Uterus (tissue), 4 donors: Measurements from ENCODE around the gene CAMSAP2. TPM values are rescaled to one million over a fixed set of nuclear protein-coding genes. Genes with fewer than 3 reads are reported as not detected.

ENCODE experiments used
- DNase-seq, 2 donors: peaks; one replicate each; pipeline ENCODE4 v3.0.0-alpha.2; 2019 to 2020
- H3K27ac ChIP-seq, 2 donors: fragments of 200-600 bp; sonication (generic); 1 replicate in 1 of 2; 2 replicates in 1 of 2; pipeline ENCODE4 v1.5.1; 2016 to 2018
- H3K27me3 ChIP-seq, 2 donors: fragments of 200-600 bp; sonication (generic); one replicate each; pipeline ENCODE4 v1.5.1; 2018 to 2019; ENCODE audit warnings: control low read depth in 1 of 2
- H3K36me3 ChIP-seq, 2 donors: fragments of 200-600 bp; sonication (generic); one replicate each; pipeline ENCODE4 v1.5.1; 2019; ENCODE audit warnings: control low read depth in 1 of 2
- H3K4me1 ChIP-seq, 2 donors: fragments of 200-600 bp; sonication (generic); one replicate each; pipeline ENCODE4 v1.5.1; 2018 to 2019; ENCODE audit warnings: control low read depth in 1 of 2
- H3K4me3 ChIP-seq, 2 donors: fragments of 200-600 bp; sonication (generic); 1 replicate in 1 of 2; 2 replicates in 1 of 2; pipeline ENCODE4 v1.5.1; 2018 to 2019; ENCODE audit warnings: mild to moderate bottlenecking in 1 of 2
- H3K9me3 ChIP-seq, 2 donors: fragments of 200-600 bp; sonication (generic); one replicate each; pipeline ENCODE4 v1.5.1; 2019; ENCODE audit warnings: control low read depth in 1 of 2
- POLR2A ChIP-seq, 2 donors: fragments of 450-650 bp; IDR thresholded peaks; one replicate each; pipeline ENCODE4 v1.6.1; 2016; ENCODE audit warnings: antibody characterized with exemption in 2 of 2, mild to moderate bottlenecking in 1 of 2, moderate library complexity in 1 of 2
- intact Hi-C: fragments of 100-400 bp; cut with DNase I; formaldehyde crosslinking; loops from one replicate; pipeline ENCODE4 v1.15.1; 2023; ENCODE audit warnings: low total_unique reads
- total RNA-seq, 4 donors: library from RNA; depleted of rRNA in 3 of 4; stranded (reverse); fragments of >200 nt in 3 of 4; gene quantifications; one replicate each; pipeline versions ENCODE4 v1.1.0 to v1.2.4, GENCODE V29; 2014 to 2023
- TF ChIP-seq, protein P1 (sequence below), 4 experiments: fragments of 200-600 bp in 2 of 4; fragments of 450-650 bp in 2 of 4; sonication (generic) in 2 of 4; IDR thresholded peaks; one replicate each; pipeline ENCODE4 v1.5.1; 2016 to 2019; ENCODE audit warnings: antibody characterized with exemption in 4 of 4, mild to moderate bottlenecking in 2 of 4, moderate library complexity in 1 of 4
- donor health status: DM: yes; HTN: yes; CAD: no.

CAMSAP2 gene
- total RNA-seq, 4 donors from 2014 or later: 31.0 to 64.8 (median 47.7) TPM

DNA sequence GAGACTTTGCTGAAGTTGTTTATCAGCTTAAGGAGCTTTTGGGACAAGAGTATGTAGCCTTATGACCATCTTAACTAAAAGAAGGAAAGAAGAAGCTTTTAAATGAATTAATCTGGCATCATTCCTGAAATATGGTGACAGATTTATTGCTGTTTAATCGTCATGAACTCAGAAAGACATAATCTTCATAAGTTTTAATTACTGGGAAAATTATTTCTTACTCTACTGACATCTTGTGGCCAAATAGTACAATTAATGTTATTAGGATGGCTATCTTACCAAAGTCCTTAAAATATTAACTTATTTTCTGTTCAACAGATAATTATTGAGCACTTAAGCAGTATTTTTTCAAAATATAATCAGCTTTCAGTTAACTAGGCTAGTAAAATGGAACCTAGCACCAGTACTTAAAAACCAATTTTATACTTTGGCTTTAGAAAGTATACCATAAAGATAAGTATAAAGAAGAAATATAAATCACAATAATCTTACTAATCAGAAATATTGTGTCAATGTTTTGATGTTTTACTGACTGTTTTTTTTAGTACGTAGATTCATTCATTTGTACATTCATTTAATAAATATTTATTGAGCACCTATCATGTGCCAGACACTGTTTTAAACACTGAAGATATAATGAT, 99.4 kb downstream of the CAMSAP2 start:
- no peak overlapping the region for H3K4me3 ChIP-seq

DNA sequence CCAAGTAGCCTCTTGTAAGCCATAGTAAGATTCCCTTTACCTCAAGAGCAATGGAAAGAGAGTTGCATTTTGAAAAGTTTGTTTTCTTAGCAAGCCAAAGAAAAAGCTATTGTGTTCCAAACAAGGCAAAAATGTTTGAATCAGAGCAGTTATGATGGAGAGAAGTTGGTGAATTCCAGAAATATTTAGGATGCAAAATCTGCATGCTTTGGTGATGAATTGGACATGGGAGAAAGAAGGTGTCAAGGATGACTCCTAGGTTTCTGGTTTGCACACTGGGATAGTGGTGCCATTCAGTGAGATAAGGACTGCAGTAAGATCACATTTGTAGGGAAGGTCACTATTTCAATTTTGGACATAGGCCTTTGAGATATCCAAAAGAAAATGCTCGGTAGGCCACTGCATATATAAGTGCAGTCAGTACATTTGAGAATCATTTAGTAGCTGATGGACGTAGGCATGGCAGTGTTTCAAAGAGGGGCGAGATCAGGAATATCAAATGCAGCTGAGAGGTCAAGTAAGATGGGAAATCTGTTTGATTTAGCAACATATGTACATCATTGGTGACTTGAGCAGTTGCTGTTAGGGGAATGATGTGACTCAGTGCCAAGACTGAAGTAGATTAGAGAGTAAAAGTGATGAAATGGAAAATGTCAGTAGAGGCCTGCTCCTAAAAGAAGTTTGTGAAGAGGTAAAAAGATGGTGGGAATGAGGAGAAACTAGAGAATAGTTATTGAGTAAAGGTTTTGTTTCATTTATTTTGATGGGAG, 100.2 kb downstream of the CAMSAP2 start:
- Histone ChIP-seq H3K4me1 (peaks cover 0 to 4% of the 10 kb centered on the region in 2 donors), H3K27ac (no peak overlapping the region), H3K4me3 (no peak overlapping the region), H3K9me3 (no peaks in the 10 kb centered on the region), H3K36me3 (no peaks in the 10 kb centered on the region), H3K27me3 (no peaks in the 10 kb centered on the region)
- intact Hi-C loops: no loop called here
- DNase-seq: no peak
- TF ChIP-seq POLR2A (IDR thresholded peaks at IDR 0.05): no peak
- TF ChIP-seq, protein P1, sequence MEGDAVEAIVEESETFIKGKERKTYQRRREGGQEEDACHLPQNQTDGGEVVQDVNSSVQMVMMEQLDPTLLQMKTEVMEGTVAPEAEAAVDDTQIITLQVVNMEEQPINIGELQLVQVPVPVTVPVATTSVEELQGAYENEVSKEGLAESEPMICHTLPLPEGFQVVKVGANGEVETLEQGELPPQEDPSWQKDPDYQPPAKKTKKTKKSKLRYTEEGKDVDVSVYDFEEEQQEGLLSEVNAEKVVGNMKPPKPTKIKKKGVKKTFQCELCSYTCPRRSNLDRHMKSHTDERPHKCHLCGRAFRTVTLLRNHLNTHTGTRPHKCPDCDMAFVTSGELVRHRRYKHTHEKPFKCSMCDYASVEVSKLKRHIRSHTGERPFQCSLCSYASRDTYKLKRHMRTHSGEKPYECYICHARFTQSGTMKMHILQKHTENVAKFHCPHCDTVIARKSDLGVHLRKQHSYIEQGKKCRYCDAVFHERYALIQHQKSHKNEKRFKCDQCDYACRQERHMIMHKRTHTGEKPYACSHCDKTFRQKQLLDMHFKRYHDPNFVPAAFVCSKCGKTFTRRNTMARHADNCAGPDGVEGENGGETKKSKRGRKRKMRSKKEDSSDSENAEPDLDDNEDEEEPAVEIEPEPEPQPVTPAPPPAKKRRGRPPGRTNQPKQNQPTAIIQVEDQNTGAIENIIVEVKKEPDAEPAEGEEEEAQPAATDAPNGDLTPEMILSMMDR (IDR thresholded peaks at IDR 0.05): no peak

More for the DNA sequence above, 99.4 kb downstream of the CAMSAP2 start:
- Histone ChIP-seq H3K4me1 (peaks cover 0 to 4% of the 10 kb centered on the region in 2 donors), H3K9me3 (no peaks in the 10 kb centered on the region), H3K27me3 (no peaks in the 10 kb centered on the region), H3K36me3 (no peaks in the 10 kb centered on the region), H3K27ac (no peak overlapping the region)
- no peak for DNase-seq
- TF ChIP-seq POLR2A (IDR thresholded peaks at IDR 0.05): no peak
- TF ChIP-seq, protein P1 (IDR thresholded peaks at IDR 0.05): peak; percentile 30 to 54 (median 39)
- intact Hi-C loops: no loop called here

DNA sequence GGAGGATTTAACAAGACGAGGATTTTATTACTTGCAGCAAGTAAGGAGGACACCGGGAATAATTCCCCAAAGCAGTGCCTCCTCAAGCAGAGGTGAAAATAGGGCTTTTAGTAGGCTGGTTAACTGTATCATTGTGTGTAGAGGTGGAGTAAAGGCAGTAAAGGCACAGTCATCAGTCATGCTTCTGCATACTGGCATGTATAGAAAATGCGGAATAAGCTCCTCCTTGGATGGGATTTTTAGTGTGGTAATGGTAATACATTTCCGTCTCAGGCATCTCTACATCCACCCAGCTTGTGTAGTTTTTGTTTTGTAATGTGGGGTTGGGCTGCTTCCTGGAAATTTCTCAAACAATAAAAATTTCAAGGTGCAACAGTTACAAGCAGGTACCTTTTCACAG, 106.7 kb downstream of the CAMSAP2 start:
- H3K4me3 ChIP-seq: no peak overlapping the region
- no peak for TF ChIP-seq POLR2A (IDR thresholded peaks at IDR 0.05)
- TF ChIP-seq, protein P1 (IDR thresholded peaks at IDR 0.05): no peak
- H3K36me3 ChIP-seq: no peaks in the 10 kb centered on the region
- no peaks in the 10 kb centered on the region for H3K27me3 ChIP-seq
- H3K9me3 ChIP-seq: no peaks in the 10 kb centered on the region
- intact Hi-C loops: no loop called here
- H3K27ac ChIP-seq: no peak overlapping the region
- no peak for DNase-seq
- H3K4me1 ChIP-seq: no peaks in the 10 kb centered on the region

DNA sequence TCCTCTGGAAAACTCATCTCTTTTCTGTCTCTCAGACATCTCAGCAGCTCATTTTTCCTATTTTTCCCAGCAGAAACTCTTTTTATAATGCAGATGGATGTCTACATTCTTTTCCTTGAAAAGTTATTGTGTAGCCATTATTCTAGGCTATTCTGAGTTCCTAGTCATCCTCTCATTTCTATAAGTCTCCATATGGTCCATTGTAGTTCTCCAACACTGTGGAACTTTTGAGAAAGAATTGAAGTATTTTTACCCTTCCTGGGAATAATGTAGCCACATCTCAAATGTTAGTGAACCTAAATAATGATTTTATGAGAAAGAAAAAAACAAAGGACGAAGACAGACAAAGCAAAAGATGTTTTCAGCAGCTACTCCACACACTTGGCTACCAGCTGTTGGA, 107.7 kb downstream of the CAMSAP2 start:
- DNase-seq: no peak
- intact Hi-C loops: no loop called here
- H3K27ac ChIP-seq: no peak overlapping the region
- no peaks in the 10 kb centered on the region for H3K27me3 ChIP-seq
- no peaks in the 10 kb centered on the region for H3K4me1 ChIP-seq
- no peaks in the 10 kb centered on the region for H3K36me3 ChIP-seq
- no peaks in the 10 kb centered on the region for H3K9me3 ChIP-seq
- no peak overlapping the region for H3K4me3 ChIP-seq
- TF ChIP-seq, protein P1 (IDR thresholded peaks at IDR 0.05): no peak
- no peak for TF ChIP-seq POLR2A (IDR thresholded peaks at IDR 0.05)

DNA sequence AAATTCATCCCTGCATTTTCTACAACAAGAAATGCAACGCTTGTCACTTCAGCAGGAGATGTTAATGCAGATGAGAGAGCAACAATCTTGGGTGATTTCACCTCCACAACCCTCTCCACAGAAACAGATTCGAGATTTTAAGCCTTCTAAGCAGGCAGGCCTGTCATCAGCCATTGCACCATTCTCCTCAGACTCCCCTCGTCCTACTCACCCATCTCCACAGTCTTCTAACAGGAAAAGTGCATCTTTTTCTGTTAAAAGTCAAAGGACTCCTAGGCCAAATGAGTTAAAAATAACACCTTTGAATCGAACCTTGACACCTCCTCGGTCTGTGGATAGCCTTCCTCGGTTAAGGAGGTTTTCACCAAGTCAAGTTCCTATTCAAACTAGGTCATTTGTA, 110.7 kb downstream of the CAMSAP2 start:
- Histone ChIP-seq H3K27me3 (no peaks in the 10 kb centered on the region), H3K4me3 (no peak overlapping the region), H3K36me3 (no peaks in the 10 kb centered on the region), H3K27ac (no peak overlapping the region), H3K9me3 (no peaks in the 10 kb centered on the region), H3K4me1 (no peaks in the 10 kb centered on the region)
- intact Hi-C loops: no loop called here
- no peak for DNase-seq
- TF ChIP-seq POLR2A (IDR thresholded peaks at IDR 0.05): no peak
- TF ChIP-seq, protein P1 (IDR thresholded peaks at IDR 0.05): no peak
